Glutamatergic neuron (in vitro differentiated cells): ENCODE data around the gene EPHA4. TPM values are rescaled to one million over a fixed set of nuclear protein-coding genes. Genes with fewer than 3 reads are reported as not detected.

ENCODE experiments used
- DNase-seq: peaks from one replicate; pipeline ENCODE4 v3.0.0; 2022
- H3K27ac Mint-ChIP-seq: one replicate; pipeline ENCODE4 v1.8.0; 2020; ENCODE audit warnings: mild to moderate bottlenecking, mixed read lengths, inconsistent platforms; ENCODE audit not compliant: unreplicated experiment
- H3K27me3 Mint-ChIP-seq: one replicate; pipeline ENCODE4 v1.8.0; 2020; ENCODE audit warnings: mild to moderate bottlenecking, moderate library complexity, mixed read lengths, inconsistent platforms; ENCODE audit not compliant: unreplicated experiment
- H3K36me3 Mint-ChIP-seq: one replicate; pipeline ENCODE4 v1.8.0; 2020; ENCODE audit warnings: mild to moderate bottlenecking, mixed read lengths, inconsistent platforms; ENCODE audit not compliant: unreplicated experiment
- H3K4me1 Mint-ChIP-seq: one replicate; pipeline ENCODE4 v1.8.0; 2020; ENCODE audit warnings: mild to moderate bottlenecking, low read depth, mixed read lengths, inconsistent platforms; ENCODE audit not compliant: unreplicated experiment
- H3K4me3 Mint-ChIP-seq: one replicate; pipeline ENCODE4 v1.8.0; 2020; ENCODE audit warnings: mild to moderate bottlenecking, mixed read lengths, inconsistent platforms; ENCODE audit not compliant: unreplicated experiment
- H3K9me3 Mint-ChIP-seq: one replicate; pipeline ENCODE4 v1.8.0; 2020; ENCODE audit warnings: mild to moderate bottlenecking, moderate library complexity, mixed read lengths, inconsistent platforms; ENCODE audit not compliant: unreplicated experiment
- total RNA-seq: library from RNA; stranded (reverse); fragmentation: NEBNext Ultra II Directional; extraction: Animal tissue kit (Norgen Biotek cat#: 25700); gene quantifications from one replicate; pipeline ENCODE4 v1.2.1, GENCODE V29; 2021; ENCODE audit not compliant: unreplicated experiment
- TF ChIP-seq, protein P1 (sequence below): fragments of 200-600 bp; sonication (generic); IDR thresholded peaks from one replicate; pipeline ENCODE4 v1.5.0; 2021; ENCODE audit not compliant: partially characterized antibody, unreplicated experiment

EPHA4 gene
- total RNA-seq, 1 donor from 2014 or later = 57.2 TPM

- H3K27me3 Mint-ChIP-seq = peaks cover 3% of the 10 kb centered on the region
- H3K4me3 Mint-ChIP-seq = no peak overlapping the region
- H3K27ac Mint-ChIP-seq = no peak overlapping the region
- no peaks in the 10 kb centered on the region for H3K36me3 Mint-ChIP-seq
- no peak for DNase-seq
- TF ChIP-seq, protein P1, sequence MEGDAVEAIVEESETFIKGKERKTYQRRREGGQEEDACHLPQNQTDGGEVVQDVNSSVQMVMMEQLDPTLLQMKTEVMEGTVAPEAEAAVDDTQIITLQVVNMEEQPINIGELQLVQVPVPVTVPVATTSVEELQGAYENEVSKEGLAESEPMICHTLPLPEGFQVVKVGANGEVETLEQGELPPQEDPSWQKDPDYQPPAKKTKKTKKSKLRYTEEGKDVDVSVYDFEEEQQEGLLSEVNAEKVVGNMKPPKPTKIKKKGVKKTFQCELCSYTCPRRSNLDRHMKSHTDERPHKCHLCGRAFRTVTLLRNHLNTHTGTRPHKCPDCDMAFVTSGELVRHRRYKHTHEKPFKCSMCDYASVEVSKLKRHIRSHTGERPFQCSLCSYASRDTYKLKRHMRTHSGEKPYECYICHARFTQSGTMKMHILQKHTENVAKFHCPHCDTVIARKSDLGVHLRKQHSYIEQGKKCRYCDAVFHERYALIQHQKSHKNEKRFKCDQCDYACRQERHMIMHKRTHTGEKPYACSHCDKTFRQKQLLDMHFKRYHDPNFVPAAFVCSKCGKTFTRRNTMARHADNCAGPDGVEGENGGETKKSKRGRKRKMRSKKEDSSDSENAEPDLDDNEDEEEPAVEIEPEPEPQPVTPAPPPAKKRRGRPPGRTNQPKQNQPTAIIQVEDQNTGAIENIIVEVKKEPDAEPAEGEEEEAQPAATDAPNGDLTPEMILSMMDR = no peak
- peaks cover under 1% of the 10 kb centered on the region for H3K9me3 Mint-ChIP-seq
- peaks cover 3% of the 10 kb centered on the region for H3K4me1 Mint-ChIP-seq
Measured at GRCh38 chr2:221377597-221377996, 194.5 kb downstream of the EPHA4 start.

DNA sequence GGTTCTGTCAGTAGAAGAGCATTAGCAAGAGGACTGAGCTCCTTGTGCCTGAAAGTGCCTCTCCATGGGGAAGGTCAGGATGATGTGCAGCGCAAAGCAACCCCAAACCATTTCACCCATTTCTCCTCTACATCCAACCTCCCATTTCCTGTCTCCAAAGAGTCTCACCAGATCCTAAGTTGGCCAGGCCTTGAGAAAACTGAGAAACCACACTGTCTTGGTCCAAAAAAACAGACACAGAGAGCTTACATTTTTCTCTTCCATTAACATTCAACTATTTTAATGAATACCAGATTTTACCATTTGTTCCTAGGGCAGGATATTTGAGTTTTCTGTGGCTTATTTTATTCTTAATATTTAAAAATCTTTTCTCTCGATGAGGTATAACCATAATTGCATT is 195.0 kb downstream of the EPHA4 start:
- H3K36me3 Mint-ChIP-seq = no peaks in the 10 kb centered on the region
- peaks cover 5% of the 10 kb centered on the region for H3K27me3 Mint-ChIP-seq
- peaks cover 8% of the 10 kb centered on the region for H3K4me1 Mint-ChIP-seq
- H3K4me3 Mint-ChIP-seq = no peak overlapping the region
- no peak for DNase-seq
- H3K9me3 Mint-ChIP-seq = peaks cover 3% of the 10 kb centered on the region
- H3K27ac Mint-ChIP-seq = no peak overlapping the region
- TF ChIP-seq, protein P1 = no peak

DNA sequence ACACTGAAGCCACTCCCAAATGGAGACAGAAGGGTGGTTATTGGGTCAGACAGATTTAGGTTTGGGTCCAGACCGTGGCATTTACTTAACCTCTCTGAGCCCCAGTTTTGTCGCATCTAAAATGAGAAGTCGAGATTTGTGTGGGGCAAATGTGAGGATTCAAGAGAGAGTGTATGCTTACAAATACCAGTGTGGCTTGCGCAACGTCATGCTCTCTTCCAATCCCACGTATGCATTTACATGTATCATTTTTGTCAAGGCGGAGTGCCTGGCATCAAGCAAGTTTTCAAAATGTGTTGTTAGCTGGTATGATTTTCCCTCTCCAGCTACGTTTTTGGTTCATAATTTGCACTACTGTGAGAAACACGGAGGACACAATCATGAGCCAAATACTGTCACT is 197.9 kb downstream of the EPHA4 start:
- Mint-ChIP-seq H3K36me3 (no peaks in the 10 kb centered on the region), H3K27me3 (peaks cover 7% of the 10 kb centered on the region), H3K9me3 (peaks cover 3% of the 10 kb centered on the region), H3K27ac (no peak overlapping the region), H3K4me1 (peaks cover 14% of the 10 kb centered on the region), H3K4me3 (no peak overlapping the region)
- TF ChIP-seq, protein P1 = no peak
- DNase-seq = no peak

DNA sequence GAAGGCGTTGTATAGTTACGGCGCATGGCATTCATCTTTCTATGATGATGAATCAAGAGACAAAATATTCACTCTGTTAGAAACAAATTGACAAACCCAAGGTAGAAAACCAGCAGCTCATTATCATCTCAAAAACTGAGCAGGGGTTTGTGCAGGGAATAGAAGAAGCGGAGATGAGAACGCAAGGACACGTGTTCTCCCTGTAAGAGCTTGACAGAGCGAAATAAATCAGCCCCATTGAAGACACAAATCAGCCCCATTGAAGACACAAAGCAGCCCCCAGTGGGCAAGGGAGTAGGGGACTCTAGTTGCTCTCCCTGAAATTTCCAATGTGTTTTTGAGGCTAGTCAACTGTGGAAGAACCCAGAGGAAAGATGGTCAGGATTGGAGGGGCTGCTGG is 199.2 kb downstream of the EPHA4 start:
- Mint-ChIP-seq H3K9me3 (peaks cover 3% of the 10 kb centered on the region), H3K36me3 (no peaks in the 10 kb centered on the region), H3K27me3 (peaks cover 7% of the 10 kb centered on the region), H3K4me3 (no peak overlapping the region), H3K27ac (no peak overlapping the region), H3K4me1 (peaks cover 14% of the 10 kb centered on the region)
- TF ChIP-seq, protein P1 = no peak
- no peak for DNase-seq

DNA sequence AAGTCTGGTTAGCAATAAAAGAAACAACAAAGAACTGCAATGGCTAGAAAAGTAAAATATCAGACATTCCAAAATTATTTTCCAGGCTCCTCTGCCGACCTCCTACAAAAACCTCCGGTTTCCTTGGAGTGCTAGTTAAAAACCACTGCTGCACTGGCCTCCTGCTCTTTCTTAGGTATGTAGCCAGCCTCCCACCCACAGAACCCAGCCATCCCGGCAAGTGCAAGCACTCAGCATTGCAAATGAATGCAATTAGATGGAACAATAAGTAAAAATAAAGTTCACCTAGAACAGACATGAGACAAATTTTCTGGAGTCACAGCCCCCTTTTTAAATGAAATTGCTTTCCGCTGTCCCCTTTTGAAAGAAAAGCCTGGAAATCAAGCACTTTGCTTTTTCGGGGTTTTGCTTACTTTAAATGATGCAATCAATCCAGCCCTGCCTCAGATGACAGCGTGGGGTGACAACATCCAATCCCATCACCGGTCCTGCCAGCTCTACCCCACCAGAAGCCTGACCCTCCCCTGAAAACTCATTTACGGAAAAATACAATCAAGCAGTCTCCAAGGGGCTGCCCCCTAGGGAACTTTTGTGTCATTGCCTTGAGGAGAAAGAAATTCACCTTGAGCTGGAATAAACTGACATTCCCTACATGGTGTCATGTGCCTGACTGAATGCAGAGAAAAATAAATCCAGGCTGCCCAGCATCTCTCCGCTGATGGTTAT is 199.8 kb downstream of the EPHA4 start:
- peaks cover 7% of the 10 kb centered on the region for H3K27me3 Mint-ChIP-seq
- peaks cover 14% of the 10 kb centered on the region for H3K4me1 Mint-ChIP-seq
- H3K4me3 Mint-ChIP-seq = peak overlapping the region; percentile 65
- H3K27ac Mint-ChIP-seq = peak overlapping the region; percentile 15
- peak; percentile 30 for DNase-seq
- no peaks in the 10 kb centered on the region for H3K36me3 Mint-ChIP-seq
- TF ChIP-seq, protein P1 = no peak
- H3K9me3 Mint-ChIP-seq = peaks cover 3% of the 10 kb centered on the region
